Measurements from ENCODE around the gene WWOX. TPM values are rescaled to one million over a fixed set of nuclear protein-coding genes. Genes with fewer than 3 reads are reported as not detected.

Gene WWOX
- total RNA-seq, 1 donor from 2014 or later, result 19.2 TPM

GRCh38 chr16:79083508-79084299 lies 984.2 kb downstream of the WWOX start:
- no peak for DNase-seq
- TF ChIP-seq CTCF (IDR thresholded peaks at IDR 0.05), result no peak
- H3K27me3 ChIP-seq (ENCODE audit: low read depth), result no peaks in the 10 kb centered on the region
- intact Hi-C loops (cut with DNase I), result no loop called here
- no peak for ATAC-seq
- H3K9me3 ChIP-seq, result no peaks in the 10 kb centered on the region
- H3K4me1 ChIP-seq, result no peaks in the 10 kb centered on the region
- H3K4me3 ChIP-seq, result no peak overlapping the region
- H3K27ac ChIP-seq, result no peak overlapping the region
- no peaks in the 10 kb centered on the region for H3K36me3 ChIP-seq

- Histone ChIP-seq H3K27ac (no peak overlapping the region), H3K9me3 (no peaks in the 10 kb centered on the region), H3K27me3 (ENCODE audit: low read depth) (no peaks in the 10 kb centered on the region), H3K4me1 (peaks cover 14% of the 10 kb centered on the region), H3K36me3 (no peaks in the 10 kb centered on the region), H3K4me3 (no peak overlapping the region)
- ATAC-seq (no peak), DNase-seq (no peak)
- intact Hi-C loops (cut with DNase I), result no loop called here
- TF ChIP-seq CTCF (IDR thresholded peaks at IDR 0.05), result no peak
Measured at GRCh38 chr16:79088971-79089370, 989.5 kb downstream of the WWOX start.

- Histone ChIP-seq H3K27ac (peak overlapping the region; percentile 31), H3K4me3 (no peak overlapping the region), H3K27me3 (ENCODE audit: low read depth) (no peaks in the 10 kb centered on the region), H3K36me3 (no peaks in the 10 kb centered on the region), H3K9me3 (no peaks in the 10 kb centered on the region), H3K4me1 (peaks cover 14% of the 10 kb centered on the region)
- TF ChIP-seq CTCF (IDR thresholded peaks at IDR 0.05), result no peak
- DNase-seq (no peak), ATAC-seq (peak; percentile 51 to 57)
- intact Hi-C loops (cut with DNase I), result no loop called here
Measured at GRCh38 chr16:79089735-79090284, 990.4 kb downstream of the WWOX start.

- H3K27ac ChIP-seq, result no peak overlapping the region
Measured at GRCh38 chr16:79090966-79091365, 991.5 kb downstream of the WWOX start.

GRCh38 chr16:79092846-79093245 lies 993.4 kb downstream of the WWOX start:
- H3K27ac ChIP-seq, result no peak overlapping the region
- no peak for TF ChIP-seq CTCF (IDR thresholded peaks at IDR 0.05)
- no peaks in the 10 kb centered on the region for H3K9me3 ChIP-seq
- H3K36me3 ChIP-seq, result no peaks in the 10 kb centered on the region
- ATAC-seq (no peak), DNase-seq (no peak)
- H3K27me3 ChIP-seq (ENCODE audit: low read depth), result no peaks in the 10 kb centered on the region
- intact Hi-C loops (cut with DNase I), result no loop called here
- H3K4me3 ChIP-seq, result no peak overlapping the region
- H3K4me1 ChIP-seq, result peaks cover 14% of the 10 kb centered on the region

More at GRCh38 chr16:79090966-79091365, 991.5 kb downstream of the WWOX start:
- intact Hi-C loops (cut with DNase I), result no loop called here
- no peak for TF ChIP-seq CTCF (IDR thresholded peaks at IDR 0.05)
- H3K4me1 ChIP-seq, result peaks cover 14% of the 10 kb centered on the region
- ATAC-seq (no peak), DNase-seq (no peak)
- H3K4me3 ChIP-seq, result no peak overlapping the region
- no peaks in the 10 kb centered on the region for H3K9me3 ChIP-seq
- H3K36me3 ChIP-seq, result no peaks in the 10 kb centered on the region
- H3K27me3 ChIP-seq (ENCODE audit: low read depth), result no peaks in the 10 kb centered on the region

Measured in lower lobe of right lung (tissue), 2 donors.